Testis (tissue), 3 donors: Measurements from ENCODE around the gene PDE10A. TPM values are rescaled to one million over a fixed set of nuclear protein-coding genes. Genes with fewer than 3 reads are reported as not detected.

Source experiments
- DNase-seq: peaks from one replicate; pipeline ENCODE4 v3.0.0-alpha.2; 2019
- H3K27ac ChIP-seq, 2 donors: fragments of 200-600 bp; sonication (generic); one replicate each; pipeline ENCODE4 v1.5.1; 2019
- H3K27me3 ChIP-seq: fragments of 200-600 bp; sonication (generic); one replicate; pipeline ENCODE4 v1.5.1; 2019
- H3K36me3 ChIP-seq: fragments of 200-600 bp; sonication (generic); one replicate; pipeline ENCODE4 v1.5.1; 2017; ENCODE audit warnings: low read depth; ENCODE audit errors: missing control alignments
- H3K4me1 ChIP-seq: fragments of 200-600 bp; sonication (generic); one replicate; pipeline ENCODE4 v1.5.1; 2019
- H3K4me3 ChIP-seq, 2 donors: fragments of 200-600 bp; sonication (generic); one replicate each; pipeline ENCODE4 v1.5.1; 2017 to 2019
- H3K9me3 ChIP-seq: fragments of 200-600 bp; sonication (generic); one replicate; pipeline ENCODE4 v1.5.1; 2017
- CTCF ChIP-seq, 3 experiments: fragments of 450-650 bp in 2 of 3; fragments of 200-600 bp in 1 of 3; sonication (generic) in 1 of 3; IDR thresholded peaks; one replicate each; pipeline ENCODE4 v1.5.1; 2016 to 2019; ENCODE audit warnings: antibody characterized with exemption in 3 of 3, mild to moderate bottlenecking in 2 of 3, moderate library complexity in 1 of 3
- POLR2A ChIP-seq: fragments of 450-650 bp; IDR thresholded peaks from one replicate; pipeline ENCODE4 v1.6.1; 2017; ENCODE audit warnings: antibody characterized with exemption, mild to moderate bottlenecking, moderate library complexity
- WGBS, 2 donors: methylation state at CpG; one replicate each; pipeline ENCODE4 v1.1.5; 2018; 5-methylcytosine and 5-hydroxymethylcytosine counted together
- intact Hi-C: fragments of 100-400 bp; cut with DNase I; formaldehyde crosslinking; loops from one replicate; pipeline ENCODE4 v1.15.1; 2023; ENCODE audit warnings: low total_unique reads
- polyA plus RNA-seq: library from polyadenylated mRNA; stranded (reverse); fragments of 350-450 nt; fragmentation: Illumina TruSeq; extraction: RNeasy Lipid Tissue Mini Kit (QIAGEN cat#74804); gene quantifications from one replicate; pipeline ENCODE4 v1.2.3, GENCODE V29; 2014; ENCODE audit warnings: low read depth, low replicate concordance; ENCODE audit not compliant: insufficient read depth
- total RNA-seq, 2 donors: library from RNA; depleted of rRNA; stranded (reverse); fragments of >200 nt; gene quantifications; one replicate each; pipeline ENCODE4 v1.2.3, GENCODE V29; 2016

The PDE10A gene
- total and polyA plus RNA-seq, 3 donors from 2014 or later, result 15.5 to 22.0 (median 18.0) TPM

GRCh38 chr6:165308926-165309731, 353.9 kb downstream of the PDE10A start, which contains the start of gene C6orf118:
Gene C6orf118, minus strand, starts transcription at chr6:165309605. Its CDS starts 19 bp downstream, at chr6:165309586.
- DNase-seq, result peak; percentile 69
- Histone ChIP-seq H3K4me1 (no peaks in the 10 kb centered on the region), H3K4me3 (peak within 1 kb of the TSS; percentile 41 to 51), H3K36me3 (no peaks in the 10 kb centered on the region), H3K27ac (no peak within 1 kb of the TSS), H3K9me3 (no peaks in the 10 kb centered on the region), H3K27me3 (no peaks in the 10 kb centered on the region)
- intact Hi-C loops, result no loop called here
- 3 to 4% methylated on average over 35 of the region's 35 CpGs for WGBS, 2 donors
- TF ChIP-seq CTCF (IDR thresholded peaks at IDR 0.05), result no peak
- no peak for TF ChIP-seq POLR2A

GRCh38 chr6:165306955-165307354, 356.1 kb downstream of the PDE10A start:
- TF ChIP-seq POLR2A (no peak), CTCF (IDR thresholded peaks at IDR 0.05) (no peak)
- WGBS, 2 donors, result 76 to 81% methylated on average over 3 of the region's 3 CpGs

GRCh38 chr6:165301372-165302246, 361.4 kb downstream of the PDE10A start:
- Histone ChIP-seq H3K36me3 (no peaks in the 10 kb centered on the region), H3K9me3 (no peaks in the 10 kb centered on the region), H3K4me3 (no peak overlapping the region), H3K27ac (no peak overlapping the region), H3K4me1 (no peaks in the 10 kb centered on the region), H3K27me3 (no peaks in the 10 kb centered on the region)
- TF ChIP-seq CTCF (IDR thresholded peaks at IDR 0.05) (no peak), POLR2A (no peak)
- intact Hi-C loops, result no loop called here
- DNase-seq, result no peak
- 90 to 94% methylated on average over 9 to 38 of the region's 38 CpGs for WGBS, 2 donors

More at GRCh38 chr6:165306955-165307354, 356.1 kb downstream of the PDE10A start:
- DNase-seq, result no peak
- Histone ChIP-seq H3K4me3 (no peak overlapping the region), H3K4me1 (no peaks in the 10 kb centered on the region), H3K27ac (no peak overlapping the region), H3K9me3 (no peaks in the 10 kb centered on the region), H3K27me3 (no peaks in the 10 kb centered on the region), H3K36me3 (no peaks in the 10 kb centered on the region)
- intact Hi-C loops, result no loop called here

- Histone ChIP-seq H3K4me1 (no peaks in the 10 kb centered on the region), H3K4me3 (no peak overlapping the region), H3K27ac (no peak overlapping the region), H3K9me3 (no peaks in the 10 kb centered on the region), H3K36me3 (no peaks in the 10 kb centered on the region), H3K27me3 (no peaks in the 10 kb centered on the region)
- no peak for DNase-seq
- intact Hi-C loops, result no loop called here
- TF ChIP-seq CTCF (IDR thresholded peaks at IDR 0.05), result no peak
- no peak for TF ChIP-seq POLR2A
- 53% methylated on average over 13 of the region's 13 CpGs for WGBS, 2 donors
Observed at GRCh38 chr6:165300422-165300936, 362.6 kb downstream of the PDE10A start.
